ENCODE results near the gene CDKN2C.
"Not testable (repeated sequence)": the region's sequence is repeated elsewhere in the genome, so short reads cannot be mapped to it uniquely, and the experiment has no call there.

- TF ChIP-seq EZH2 (IDR thresholded peaks at IDR 0.05; ENCODE audit: borderline replicate concordance): not testable (repeated sequence)
- TF ChIP-seq, protein P1, sequence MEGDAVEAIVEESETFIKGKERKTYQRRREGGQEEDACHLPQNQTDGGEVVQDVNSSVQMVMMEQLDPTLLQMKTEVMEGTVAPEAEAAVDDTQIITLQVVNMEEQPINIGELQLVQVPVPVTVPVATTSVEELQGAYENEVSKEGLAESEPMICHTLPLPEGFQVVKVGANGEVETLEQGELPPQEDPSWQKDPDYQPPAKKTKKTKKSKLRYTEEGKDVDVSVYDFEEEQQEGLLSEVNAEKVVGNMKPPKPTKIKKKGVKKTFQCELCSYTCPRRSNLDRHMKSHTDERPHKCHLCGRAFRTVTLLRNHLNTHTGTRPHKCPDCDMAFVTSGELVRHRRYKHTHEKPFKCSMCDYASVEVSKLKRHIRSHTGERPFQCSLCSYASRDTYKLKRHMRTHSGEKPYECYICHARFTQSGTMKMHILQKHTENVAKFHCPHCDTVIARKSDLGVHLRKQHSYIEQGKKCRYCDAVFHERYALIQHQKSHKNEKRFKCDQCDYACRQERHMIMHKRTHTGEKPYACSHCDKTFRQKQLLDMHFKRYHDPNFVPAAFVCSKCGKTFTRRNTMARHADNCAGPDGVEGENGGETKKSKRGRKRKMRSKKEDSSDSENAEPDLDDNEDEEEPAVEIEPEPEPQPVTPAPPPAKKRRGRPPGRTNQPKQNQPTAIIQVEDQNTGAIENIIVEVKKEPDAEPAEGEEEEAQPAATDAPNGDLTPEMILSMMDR (IDR thresholded peaks at IDR 0.05; ENCODE audit: poor library complexity): not testable (repeated sequence)
Measured at GRCh38 chr1:50952566-50952965, 17.5 kb upstream of the CDKN2C start.
